ENCODE measurements around the gene RCAN3.
"Not testable (repeated sequence)": the region's sequence is repeated elsewhere in the genome, so short reads cannot be mapped to it uniquely, and the experiment has no call there.

Gene RCAN3

GRCh38 chr1:24502709-24503058, at the start of gene RCAN3:
RCAN3 (plus strand) TSS chr1:24502836; CDS start chr1:24514373, 11,537 bp downstream.
- peak; percentile 94 for DNase-seq (ENCODE audit: low spot score)

GRCh38 chr1:24452922-24453485, 49.6 kb upstream of the RCAN3 start:
- DNase-seq (ENCODE audit: low spot score) = no peak

GRCh38 chr1:24454673-24455072, 48.0 kb upstream of the RCAN3 start:
- DNase-seq (ENCODE audit: low spot score) = no peak

GRCh38 chr1:24455272-24455671, 47.4 kb upstream of the RCAN3 start:
- no peak for DNase-seq (ENCODE audit: low spot score)

GRCh38 chr1:24457866-24458265, 44.8 kb upstream of the RCAN3 start:
- DNase-seq (ENCODE audit: low spot score) = no peak

GRCh38 chr1:24459551-24460266, 42.9 kb upstream of the RCAN3 start:
- DNase-seq (ENCODE audit: low spot score) = no peak

- not testable (repeated sequence) for DNase-seq (ENCODE audit: low spot score)
Observed at GRCh38 chr1:24462128-24462527, 40.5 kb upstream of the RCAN3 start.

GRCh38 chr1:24463776-24464735, 38.6 kb upstream of the RCAN3 start:
- DNase-seq (ENCODE audit: low spot score) = no peak

- DNase-seq (ENCODE audit: low spot score) = no peak
Observed at GRCh38 chr1:24465099-24465498, 37.5 kb upstream of the RCAN3 start.

GRCh38 chr1:24465638-24466037, 37.0 kb upstream of the RCAN3 start:
- no peak for DNase-seq (ENCODE audit: low spot score)

- DNase-seq (ENCODE audit: low spot score) = no peak
Observed at GRCh38 chr1:24468685-24469316, 33.8 kb upstream of the RCAN3 start.

GRCh38 chr1:24470592-24470991, 32.0 kb upstream of the RCAN3 start:
- no peak for DNase-seq (ENCODE audit: low spot score)

- DNase-seq (ENCODE audit: low spot score) = no peak
Observed at GRCh38 chr1:24472527-24473251, 29.9 kb upstream of the RCAN3 start.

- DNase-seq (ENCODE audit: low spot score) = no peak
Observed at GRCh38 chr1:24474193-24474592, 28.4 kb upstream of the RCAN3 start.

- no peak for DNase-seq (ENCODE audit: low spot score)
Observed at GRCh38 chr1:24475700-24476099, 26.9 kb upstream of the RCAN3 start.

GRCh38 chr1:24476571-24476970, 26.1 kb upstream of the RCAN3 start:
- DNase-seq (ENCODE audit: low spot score) = no peak

- no peak for DNase-seq (ENCODE audit: low spot score)
Observed at GRCh38 chr1:24477309-24477708, 25.3 kb upstream of the RCAN3 start.

GRCh38 chr1:24481101-24481500, 21.5 kb upstream of the RCAN3 start:
- DNase-seq (ENCODE audit: low spot score) = no peak

GRCh38 chr1:24481843-24482610, 20.6 kb upstream of the RCAN3 start:
- no peak for DNase-seq (ENCODE audit: low spot score)

GRCh38 chr1:24483441-24483840, 19.2 kb upstream of the RCAN3 start:
- no peak for DNase-seq (ENCODE audit: low spot score)

- DNase-seq (ENCODE audit: low spot score) = no peak
Observed at GRCh38 chr1:24484199-24484598, 18.4 kb upstream of the RCAN3 start.
